HepG2 (cell line): ENCODE results near the gene NOTO. TPM values are rescaled to one million over a fixed set of nuclear protein-coding genes. Genes with fewer than 3 reads are reported as not detected.

ENCODE experiments used
- ADNP ChIP-seq: sonication (generic); formaldehyde crosslinking; IDR thresholded peaks from 2 replicates; pipeline ENCODE4 v1.4.0; 2020; ENCODE audit warnings: missing genetic modification reagents
- IRX3 ChIP-seq: sonication (generic); formaldehyde crosslinking; IDR thresholded peaks from 2 replicates; pipeline ENCODE4 v1.8.1; 2023; ENCODE audit warnings: mild to moderate bottlenecking, low read depth, missing genetic modification reagents, borderline replicate concordance
- KDM1A ChIP-seq: IDR thresholded peaks from 2 replicates; pipeline ENCODE4 v1.6.1; 2016; ENCODE audit warnings: missing compliant biosample characterization
- KDM4B ChIP-seq: sonication (generic); formaldehyde crosslinking; IDR thresholded peaks from 2 replicates; pipeline ENCODE4 v1.4.0; 2020; ENCODE audit warnings: missing genetic modification reagents
- KLF6 ChIP-seq: IDR thresholded peaks from 2 replicates; pipeline ENCODE4 v1.8.0; 2016; ENCODE audit warnings: missing biosample characterization, missing genetic modification reagents
- MATR3 ChIP-seq: sonication (generic); formaldehyde crosslinking; IDR thresholded peaks from 2 replicates; pipeline ENCODE4 v1.4.0; 2020; ENCODE audit warnings: missing genetic modification reagents
- NFE2L2 ChIP-seq: fragments of 150-350 bp; IDR thresholded peaks from 2 replicates; pipeline ENCODE4 v1.6.1; 2014; ENCODE audit warnings: low read length
- NFYC ChIP-seq: IDR thresholded peaks from 2 replicates; pipeline ENCODE4 v1.6.1; 2016; ENCODE audit warnings: missing genetic modification reagents, missing compliant biosample characterization
- PHF21A ChIP-seq: sonication (generic); formaldehyde crosslinking; IDR thresholded peaks from 2 replicates; pipeline ENCODE4 v1.5.0; 2020; ENCODE audit warnings: mild to moderate bottlenecking, missing genetic modification reagents
- PTBP1 ChIP-seq: fragments of 200-400 bp; formaldehyde crosslinking; IDR thresholded peaks from 2 replicates; pipeline ENCODE4 v1.6.1; 2018; ENCODE audit warnings: low read length, low read depth; ENCODE audit not compliant: poor library complexity, severe bottlenecking
- RFX5 ChIP-seq: IDR thresholded peaks from 2 replicates; pipeline ENCODE4 v1.6.1; 2011; ENCODE audit warnings: low read depth, low read length, improper control_type of control experiment
- TARDBP ChIP-seq: sonication (generic); formaldehyde crosslinking; IDR thresholded peaks from 2 replicates; pipeline ENCODE4 v1.8.0; 2022; ENCODE audit warnings: mild to moderate bottlenecking, missing genetic modification reagents
- ZNF225 ChIP-seq: sonication (generic); formaldehyde crosslinking; IDR thresholded peaks from 2 replicates; pipeline ENCODE4 v1.4.0; 2020; ENCODE audit warnings: mild to moderate bottlenecking, missing genetic modification reagents
- ZNF331 ChIP-seq: sonication (generic); formaldehyde crosslinking; IDR thresholded peaks from 2 replicates; pipeline ENCODE4 v1.4.0; 2020; ENCODE audit warnings: missing genetic modification reagents
- ZNF432 ChIP-seq: sonication (generic); formaldehyde crosslinking; IDR thresholded peaks from 2 replicates; pipeline ENCODE4 v1.5.0; 2020; ENCODE audit warnings: missing genetic modification reagents, mild to moderate bottlenecking, borderline replicate concordance
- polyA plus RNA-seq, 8 experiments: library from polyadenylated mRNA; depleted of rRNA in 3 of 8; stranded (reverse) in 7 of 8; unstranded in 1 of 8; fragments of >200 nt; fragmentation: Illumina TruSeq in 4 of 8; extraction: Trizol in 4 of 8; gene quantifications; 2 replicates each; pipeline versions ENCODE4 v1.2.1 to v1.2.3, GENCODE V29; 2011 to 2016; ENCODE audit warnings: low read depth in 4 of 8, missing spikeins in 1 of 8, mixed read lengths in 1 of 8; ENCODE audit not compliant: insufficient read depth in 1 of 8
- total RNA-seq, 5 experiments: library from RNA; depleted of rRNA; stranded (reverse); fragments of >200 nt; fragmentation: Illumina TruSeq; extraction: Trizol; gene quantifications; 2 replicates each; pipeline ENCODE4 v1.2.3, GENCODE V29; 2016; ENCODE audit warnings: low read depth in 1 of 5
- TF ChIP-seq, protein P1 (sequence below): sonication (generic); formaldehyde crosslinking; IDR thresholded peaks from 2 replicates; pipeline ENCODE4 v1.4.0; 2020; ENCODE audit warnings: missing genetic modification reagents
- TF ChIP-seq, protein P2 (sequence below): sonication (generic); formaldehyde crosslinking; IDR thresholded peaks from 2 replicates; pipeline ENCODE4 v1.4.0; 2020; ENCODE audit warnings: mild to moderate bottlenecking, low read depth, missing genetic modification reagents
- TF ChIP-seq, protein P3 (sequence below): sonication (generic); formaldehyde crosslinking; IDR thresholded peaks from 2 replicates; pipeline ENCODE4; 2020; ENCODE audit warnings: missing genetic modification reagents, mild to moderate bottlenecking, borderline replicate concordance
- TF ChIP-seq, protein P4 (sequence below): sonication (generic); formaldehyde crosslinking; IDR thresholded peaks from 2 replicates; pipeline ENCODE4 v1.5.1; 2020; ENCODE audit warnings: mild to moderate bottlenecking, missing genetic modification reagents, moderate library complexity

Gene NOTO
- total and polyA plus RNA-seq, 2 of the 13 experiments (the other 11 are each of a cell fraction or from before 2014, with no cell fraction given): not detected

DNA sequence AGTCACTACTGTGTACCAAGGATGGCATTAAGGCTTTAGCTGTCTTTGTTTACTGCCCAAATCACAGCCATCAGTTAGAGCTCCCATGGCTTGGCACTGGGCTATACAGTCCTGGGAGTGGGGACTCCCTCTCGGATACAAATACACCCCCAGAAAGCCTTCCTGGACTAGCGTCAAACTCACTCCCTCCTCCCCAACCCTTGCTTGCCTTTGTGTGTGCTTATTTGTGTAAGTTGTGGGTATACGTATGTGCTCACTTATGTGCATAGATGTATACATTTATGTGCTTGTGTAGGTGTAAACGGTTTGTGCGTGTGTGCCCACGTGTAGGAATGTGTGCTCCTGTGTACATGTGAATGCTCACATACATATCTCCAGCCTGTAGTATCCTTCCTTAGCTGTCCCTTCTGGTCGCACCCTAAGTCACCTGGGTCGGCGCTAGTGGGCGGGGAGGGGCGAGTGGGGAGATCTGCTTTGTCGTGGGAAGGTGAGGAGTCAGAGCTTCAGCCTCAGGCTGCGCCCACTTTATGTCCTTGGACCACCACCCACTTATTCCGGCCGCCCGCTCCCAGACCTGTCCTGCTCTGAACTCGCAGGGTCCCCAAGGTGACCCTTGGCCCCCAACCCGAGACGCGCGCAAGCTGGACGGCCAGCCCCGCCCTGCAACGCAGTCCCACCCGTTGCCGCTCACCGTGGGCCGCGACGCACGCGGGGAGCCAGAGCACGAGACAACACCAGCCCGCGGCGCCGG is 30.2 kb downstream of the NOTO start (continued):
- TF ChIP-seq, protein P1, sequence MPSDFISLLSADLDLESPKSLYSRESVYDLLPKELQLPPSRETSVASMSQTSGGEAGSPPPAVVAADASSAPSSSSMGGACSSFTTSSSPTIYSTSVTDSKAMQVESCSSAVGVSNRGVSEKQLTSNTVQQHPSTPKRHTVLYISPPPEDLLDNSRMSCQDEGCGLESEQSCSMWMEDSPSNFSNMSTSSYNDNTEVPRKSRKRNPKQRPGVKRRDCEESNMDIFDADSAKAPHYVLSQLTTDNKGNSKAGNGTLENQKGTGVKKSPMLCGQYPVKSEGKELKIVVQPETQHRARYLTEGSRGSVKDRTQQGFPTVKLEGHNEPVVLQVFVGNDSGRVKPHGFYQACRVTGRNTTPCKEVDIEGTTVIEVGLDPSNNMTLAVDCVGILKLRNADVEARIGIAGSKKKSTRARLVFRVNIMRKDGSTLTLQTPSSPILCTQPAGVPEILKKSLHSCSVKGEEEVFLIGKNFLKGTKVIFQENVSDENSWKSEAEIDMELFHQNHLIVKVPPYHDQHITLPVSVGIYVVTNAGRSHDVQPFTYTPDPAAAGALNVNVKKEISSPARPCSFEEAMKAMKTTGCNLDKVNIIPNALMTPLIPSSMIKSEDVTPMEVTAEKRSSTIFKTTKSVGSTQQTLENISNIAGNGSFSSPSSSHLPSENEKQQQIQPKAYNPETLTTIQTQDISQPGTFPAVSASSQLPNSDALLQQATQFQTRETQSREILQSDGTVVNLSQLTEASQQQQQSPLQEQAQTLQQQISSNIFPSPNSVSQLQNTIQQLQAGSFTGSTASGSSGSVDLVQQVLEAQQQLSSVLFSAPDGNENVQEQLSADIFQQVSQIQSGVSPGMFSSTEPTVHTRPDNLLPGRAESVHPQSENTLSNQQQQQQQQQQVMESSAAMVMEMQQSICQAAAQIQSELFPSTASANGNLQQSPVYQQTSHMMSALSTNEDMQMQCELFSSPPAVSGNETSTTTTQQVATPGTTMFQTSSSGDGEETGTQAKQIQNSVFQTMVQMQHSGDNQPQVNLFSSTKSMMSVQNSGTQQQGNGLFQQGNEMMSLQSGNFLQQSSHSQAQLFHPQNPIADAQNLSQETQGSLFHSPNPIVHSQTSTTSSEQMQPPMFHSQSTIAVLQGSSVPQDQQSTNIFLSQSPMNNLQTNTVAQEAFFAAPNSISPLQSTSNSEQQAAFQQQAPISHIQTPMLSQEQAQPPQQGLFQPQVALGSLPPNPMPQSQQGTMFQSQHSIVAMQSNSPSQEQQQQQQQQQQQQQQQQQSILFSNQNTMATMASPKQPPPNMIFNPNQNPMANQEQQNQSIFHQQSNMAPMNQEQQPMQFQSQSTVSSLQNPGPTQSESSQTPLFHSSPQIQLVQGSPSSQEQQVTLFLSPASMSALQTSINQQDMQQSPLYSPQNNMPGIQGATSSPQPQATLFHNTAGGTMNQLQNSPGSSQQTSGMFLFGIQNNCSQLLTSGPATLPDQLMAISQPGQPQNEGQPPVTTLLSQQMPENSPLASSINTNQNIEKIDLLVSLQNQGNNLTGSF: no peak
- TF ChIP-seq TARDBP (CRISPR knock-in tag) (peak; percentile 5; the same call in 1 of the 2 replicates), KDM1A (CRISPR knock-in tag) (no peak), MATR3 (CRISPR knock-in tag) (peak; percentile 87; the same call in 1 of the 2 replicates), ZNF432 (CRISPR knock-in tag) (no peak), ZNF331 (CRISPR knock-in tag) (no peak), PHF21A (CRISPR knock-in tag) (no peak), ADNP (CRISPR knock-in tag) (no peak), NFYC (CRISPR knock-in tag) (no peak), IRX3 (CRISPR knock-in tag) (no peak), PTBP1 (no peak), KDM4B (CRISPR knock-in tag) (no peak), ZNF225 (no peak; the same call in 1 of the 2 replicates), RFX5 (no peak), KLF6 (no peak), NFE2L2 (no peak)
- TF ChIP-seq, protein P2, sequence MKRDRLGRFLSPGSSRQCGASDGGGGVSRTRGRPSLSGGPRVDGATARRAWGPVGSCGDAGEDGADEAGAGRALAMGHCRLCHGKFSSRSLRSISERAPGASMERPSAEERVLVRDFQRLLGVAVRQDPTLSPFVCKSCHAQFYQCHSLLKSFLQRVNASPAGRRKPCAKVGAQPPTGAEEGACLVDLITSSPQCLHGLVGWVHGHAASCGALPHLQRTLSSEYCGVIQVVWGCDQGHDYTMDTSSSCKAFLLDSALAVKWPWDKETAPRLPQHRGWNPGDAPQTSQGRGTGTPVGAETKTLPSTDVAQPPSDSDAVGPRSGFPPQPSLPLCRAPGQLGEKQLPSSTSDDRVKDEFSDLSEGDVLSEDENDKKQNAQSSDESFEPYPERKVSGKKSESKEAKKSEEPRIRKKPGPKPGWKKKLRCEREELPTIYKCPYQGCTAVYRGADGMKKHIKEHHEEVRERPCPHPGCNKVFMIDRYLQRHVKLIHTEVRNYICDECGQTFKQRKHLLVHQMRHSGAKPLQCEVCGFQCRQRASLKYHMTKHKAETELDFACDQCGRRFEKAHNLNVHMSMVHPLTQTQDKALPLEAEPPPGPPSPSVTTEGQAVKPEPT: no peak
- TF ChIP-seq, protein P3, sequence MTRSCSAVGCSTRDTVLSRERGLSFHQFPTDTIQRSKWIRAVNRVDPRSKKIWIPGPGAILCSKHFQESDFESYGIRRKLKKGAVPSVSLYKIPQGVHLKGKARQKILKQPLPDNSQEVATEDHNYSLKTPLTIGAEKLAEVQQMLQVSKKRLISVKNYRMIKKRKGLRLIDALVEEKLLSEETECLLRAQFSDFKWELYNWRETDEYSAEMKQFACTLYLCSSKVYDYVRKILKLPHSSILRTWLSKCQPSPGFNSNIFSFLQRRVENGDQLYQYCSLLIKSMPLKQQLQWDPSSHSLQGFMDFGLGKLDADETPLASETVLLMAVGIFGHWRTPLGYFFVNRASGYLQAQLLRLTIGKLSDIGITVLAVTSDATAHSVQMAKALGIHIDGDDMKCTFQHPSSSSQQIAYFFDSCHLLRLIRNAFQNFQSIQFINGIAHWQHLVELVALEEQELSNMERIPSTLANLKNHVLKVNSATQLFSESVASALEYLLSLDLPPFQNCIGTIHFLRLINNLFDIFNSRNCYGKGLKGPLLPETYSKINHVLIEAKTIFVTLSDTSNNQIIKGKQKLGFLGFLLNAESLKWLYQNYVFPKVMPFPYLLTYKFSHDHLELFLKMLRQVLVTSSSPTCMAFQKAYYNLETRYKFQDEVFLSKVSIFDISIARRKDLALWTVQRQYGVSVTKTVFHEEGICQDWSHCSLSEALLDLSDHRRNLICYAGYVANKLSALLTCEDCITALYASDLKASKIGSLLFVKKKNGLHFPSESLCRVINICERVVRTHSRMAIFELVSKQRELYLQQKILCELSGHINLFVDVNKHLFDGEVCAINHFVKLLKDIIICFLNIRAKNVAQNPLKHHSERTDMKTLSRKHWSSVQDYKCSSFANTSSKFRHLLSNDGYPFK: no peak
- TF ChIP-seq, protein P4, sequence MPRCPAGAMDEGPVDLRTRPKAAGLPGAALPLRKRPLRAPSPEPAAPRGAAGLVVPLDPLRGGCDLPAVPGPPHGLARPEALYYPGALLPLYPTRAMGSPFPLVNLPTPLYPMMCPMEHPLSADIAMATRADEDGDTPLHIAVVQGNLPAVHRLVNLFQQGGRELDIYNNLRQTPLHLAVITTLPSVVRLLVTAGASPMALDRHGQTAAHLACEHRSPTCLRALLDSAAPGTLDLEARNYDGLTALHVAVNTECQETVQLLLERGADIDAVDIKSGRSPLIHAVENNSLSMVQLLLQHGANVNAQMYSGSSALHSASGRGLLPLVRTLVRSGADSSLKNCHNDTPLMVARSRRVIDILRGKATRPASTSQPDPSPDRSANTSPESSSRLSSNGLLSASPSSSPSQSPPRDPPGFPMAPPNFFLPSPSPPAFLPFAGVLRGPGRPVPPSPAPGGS: no peak
